ENCODE measurements around the gene AGPAT3.

DNA sequence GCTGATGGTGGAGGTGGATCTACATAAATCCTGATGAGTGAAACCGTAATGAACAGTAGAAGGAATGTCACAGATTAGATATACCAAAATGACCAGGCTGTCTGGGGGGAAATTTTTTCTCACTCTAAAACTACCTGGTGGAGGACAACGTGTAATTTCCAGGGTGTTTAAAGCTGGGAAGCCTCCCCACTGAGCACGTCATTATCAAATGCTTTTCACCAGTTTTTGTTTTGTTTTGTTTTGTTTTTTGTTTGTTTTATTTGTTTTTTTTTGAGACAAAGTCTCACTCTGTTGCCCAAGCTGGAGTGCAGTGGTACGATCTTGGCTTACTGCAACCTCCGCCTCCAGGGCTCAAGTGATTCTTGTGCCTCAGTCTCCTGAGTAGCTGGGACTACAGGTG is 11.6 kb downstream of the AGPAT3 start:
- TF ChIP-seq, protein P1, sequence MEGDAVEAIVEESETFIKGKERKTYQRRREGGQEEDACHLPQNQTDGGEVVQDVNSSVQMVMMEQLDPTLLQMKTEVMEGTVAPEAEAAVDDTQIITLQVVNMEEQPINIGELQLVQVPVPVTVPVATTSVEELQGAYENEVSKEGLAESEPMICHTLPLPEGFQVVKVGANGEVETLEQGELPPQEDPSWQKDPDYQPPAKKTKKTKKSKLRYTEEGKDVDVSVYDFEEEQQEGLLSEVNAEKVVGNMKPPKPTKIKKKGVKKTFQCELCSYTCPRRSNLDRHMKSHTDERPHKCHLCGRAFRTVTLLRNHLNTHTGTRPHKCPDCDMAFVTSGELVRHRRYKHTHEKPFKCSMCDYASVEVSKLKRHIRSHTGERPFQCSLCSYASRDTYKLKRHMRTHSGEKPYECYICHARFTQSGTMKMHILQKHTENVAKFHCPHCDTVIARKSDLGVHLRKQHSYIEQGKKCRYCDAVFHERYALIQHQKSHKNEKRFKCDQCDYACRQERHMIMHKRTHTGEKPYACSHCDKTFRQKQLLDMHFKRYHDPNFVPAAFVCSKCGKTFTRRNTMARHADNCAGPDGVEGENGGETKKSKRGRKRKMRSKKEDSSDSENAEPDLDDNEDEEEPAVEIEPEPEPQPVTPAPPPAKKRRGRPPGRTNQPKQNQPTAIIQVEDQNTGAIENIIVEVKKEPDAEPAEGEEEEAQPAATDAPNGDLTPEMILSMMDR (IDR thresholded peaks at IDR 0.05): no peak
- TF ChIP-seq ZFX (IDR thresholded peaks at IDR 0.05; ENCODE audit: borderline replicate concordance): no peak
